Right renal pelvis (tissue), 4 donors: ENCODE data around the gene TMEM92. TPM values are rescaled to one million over a fixed set of nuclear protein-coding genes. Genes with fewer than 3 reads are reported as not detected.
"Not testable (repeated sequence)": the region's sequence is repeated elsewhere in the genome, so short reads cannot be mapped to it uniquely, and the experiment has no call there.

Source experiments
- DNase-seq, 4 donors: peaks; one replicate each; pipeline ENCODE4 v3.0.0-alpha.2; 2013; ENCODE audit warnings: low read depth in 4 of 4, low spot score in 3 of 4, missing footprints in 1 of 4
- polyA plus RNA-seq, 4 donors: library from polyadenylated mRNA; unstranded; fragments of 120-200 nt; gene quantifications; one replicate each; pipeline ENCODE4 v1.2.1, GENCODE V29; 2013; ENCODE audit not compliant: insufficient read length in 4 of 4

The TMEM92 gene
- polyA plus RNA-seq, 4 donors: 1.7 to 3.0 (median 2.4) TPM

DNA sequence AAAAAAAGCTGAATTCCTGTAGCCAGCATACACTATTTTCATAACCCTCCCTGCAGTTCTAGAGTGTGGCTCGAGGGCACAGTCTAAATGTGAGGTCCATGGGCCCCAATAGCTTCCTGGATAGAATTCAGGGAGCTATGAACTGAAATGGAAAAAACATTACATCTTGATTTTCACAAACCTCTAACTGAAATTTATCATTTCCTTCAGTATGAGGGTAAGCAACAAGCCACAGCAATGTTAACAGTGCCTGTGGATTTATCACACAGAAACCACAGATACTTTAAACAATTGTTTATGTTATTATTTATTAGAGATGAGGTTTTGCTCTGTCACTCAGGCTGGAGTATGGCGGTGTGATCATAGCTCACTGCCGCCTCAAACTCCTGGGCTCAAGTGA lies 18.2 kb downstream of the TMEM92 start:
- DNase-seq: no peak

DNA sequence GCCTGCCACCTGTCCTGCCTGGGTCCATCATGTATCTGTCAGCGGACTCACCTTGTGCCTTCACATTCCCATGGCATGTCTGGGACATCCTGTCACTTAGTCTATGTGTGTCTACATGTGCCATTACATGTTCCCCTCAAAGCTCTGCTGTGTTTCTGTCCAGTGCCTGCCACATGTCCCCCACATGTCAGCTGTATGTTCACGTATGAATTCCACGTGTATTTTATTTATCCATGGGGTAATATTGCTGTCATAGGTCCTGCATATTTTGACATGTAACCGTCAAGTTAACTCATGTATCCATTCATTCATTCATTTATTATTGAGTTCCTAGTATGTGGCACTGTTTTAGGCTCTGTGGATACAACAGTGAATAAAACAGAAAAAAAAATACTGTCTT lies 20.8 kb downstream of the TMEM92 start:
- DNase-seq: no peak

GRCh38 chr17:50297407-50297865 lies 23.2 kb downstream of the TMEM92 start:
- DNase-seq: peak in 2 of 4 donors; percentile 23 to 67

DNA sequence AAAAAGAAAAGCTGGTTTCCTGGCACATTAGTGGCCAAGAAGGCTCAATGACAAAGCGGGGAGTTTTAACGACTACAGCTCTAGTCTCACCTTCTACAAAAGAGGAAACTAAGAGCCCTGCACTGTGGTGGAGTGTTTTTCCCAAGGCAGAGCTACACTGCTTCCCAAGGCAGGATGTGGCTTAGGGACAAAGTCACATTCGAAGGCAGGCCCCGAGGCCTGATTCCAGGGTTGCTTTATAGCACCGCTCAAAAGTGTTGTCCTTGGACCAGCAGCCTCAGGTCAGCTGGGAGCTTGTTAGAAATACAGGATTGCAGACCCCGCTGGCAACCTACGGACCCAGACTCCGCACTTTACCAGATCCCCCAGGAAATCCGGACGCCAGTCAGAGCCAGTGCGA lies 23.8 kb downstream of the TMEM92 start:
- DNase-seq: no peak

DNA sequence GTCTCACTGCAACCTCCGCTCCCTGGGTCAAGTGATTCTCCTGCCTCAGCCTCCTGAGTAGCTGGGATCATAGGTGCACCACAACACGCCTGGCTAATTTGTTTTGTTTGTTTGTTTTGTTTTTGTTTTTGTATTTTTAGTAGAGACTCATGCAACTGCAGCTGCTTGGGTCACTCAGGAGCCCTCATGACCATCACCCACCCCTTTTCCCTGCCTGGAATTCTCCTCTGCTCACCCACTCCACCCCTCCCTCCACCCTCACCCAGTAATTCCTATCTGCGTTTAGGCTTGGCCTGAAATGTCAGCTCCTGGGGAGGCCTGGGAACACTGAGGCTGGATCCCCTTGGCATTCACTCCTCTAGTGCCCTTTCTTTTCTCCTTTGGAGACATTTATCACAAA lies 25.5 kb downstream of the TMEM92 start:
- no peak for DNase-seq

DNA sequence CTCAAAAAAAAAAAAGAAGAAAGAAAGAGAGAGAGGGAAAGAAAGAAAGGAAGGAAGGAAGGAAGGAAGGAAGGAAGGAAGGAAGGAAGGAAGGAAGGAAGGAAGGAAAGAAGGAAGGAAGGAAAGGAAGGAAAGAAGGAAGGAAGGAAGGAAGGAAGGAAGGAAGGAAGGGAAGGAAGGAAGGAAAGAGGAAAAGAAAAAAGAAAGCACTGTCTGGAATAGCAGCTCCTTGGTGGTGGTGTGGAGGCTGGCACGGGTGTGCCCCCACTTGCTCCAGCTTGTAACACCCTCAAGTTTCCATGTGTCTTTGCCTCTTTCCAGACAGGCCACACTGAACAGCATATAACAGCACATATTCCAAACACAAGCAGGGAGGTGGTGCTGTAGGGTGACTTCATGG lies 26.6 kb downstream of the TMEM92 start:
- DNase-seq: not testable (repeated sequence)

DNA sequence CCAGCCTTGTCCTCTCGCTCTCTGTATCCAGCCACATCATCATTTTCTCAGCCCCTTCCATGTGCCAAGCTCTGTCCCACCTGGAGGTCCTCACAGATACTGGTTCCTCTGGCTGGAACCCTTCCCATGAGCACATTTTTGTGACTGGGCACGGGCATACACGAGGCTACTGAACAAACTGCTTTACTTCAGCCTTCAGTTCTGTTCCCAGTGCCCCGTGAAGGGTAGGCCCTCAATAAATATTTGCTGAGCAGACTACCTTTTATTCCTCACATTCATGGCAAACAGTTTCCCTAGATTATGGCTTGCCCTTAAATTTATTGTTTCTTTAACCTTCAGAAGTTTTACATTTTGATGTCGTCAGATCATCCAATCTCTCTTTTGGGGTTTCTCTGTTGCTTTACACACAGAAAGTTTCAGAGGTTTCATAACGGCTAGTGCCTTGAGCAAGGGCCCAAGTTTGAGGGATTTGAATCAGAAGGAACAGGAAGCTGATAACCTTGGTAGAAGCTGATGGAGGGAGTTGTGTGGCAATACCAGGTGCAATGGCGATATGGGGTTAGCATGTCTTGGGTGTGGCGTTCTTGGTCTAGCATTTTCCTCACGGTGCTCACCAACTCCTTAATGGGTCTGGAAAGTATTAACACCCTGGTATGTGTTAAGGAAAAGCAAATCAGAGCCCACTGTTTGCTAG lies 27.8 kb downstream of the TMEM92 start:
- DNase-seq: no peak

DNA sequence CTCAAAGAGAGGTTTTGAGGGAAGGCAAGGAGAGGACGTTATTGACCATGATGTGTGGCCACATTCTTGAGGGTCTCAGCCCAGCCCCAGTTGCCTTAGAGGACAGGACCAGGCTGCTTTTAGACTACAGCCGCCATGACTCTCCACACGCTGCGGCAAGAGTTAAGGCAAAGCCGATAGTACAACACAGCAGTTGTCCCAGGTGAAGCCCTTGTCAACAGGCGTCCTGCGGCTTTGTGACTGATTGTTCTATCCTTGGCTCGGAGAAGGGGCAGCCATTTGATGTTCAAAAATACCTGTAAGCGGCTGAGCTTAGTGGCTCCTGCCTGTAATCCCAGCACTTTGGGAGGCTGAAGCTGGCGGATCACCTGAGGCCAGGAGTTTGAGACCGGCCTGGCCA lies 28.8 kb downstream of the TMEM92 start:
- no peak for DNase-seq

DNA sequence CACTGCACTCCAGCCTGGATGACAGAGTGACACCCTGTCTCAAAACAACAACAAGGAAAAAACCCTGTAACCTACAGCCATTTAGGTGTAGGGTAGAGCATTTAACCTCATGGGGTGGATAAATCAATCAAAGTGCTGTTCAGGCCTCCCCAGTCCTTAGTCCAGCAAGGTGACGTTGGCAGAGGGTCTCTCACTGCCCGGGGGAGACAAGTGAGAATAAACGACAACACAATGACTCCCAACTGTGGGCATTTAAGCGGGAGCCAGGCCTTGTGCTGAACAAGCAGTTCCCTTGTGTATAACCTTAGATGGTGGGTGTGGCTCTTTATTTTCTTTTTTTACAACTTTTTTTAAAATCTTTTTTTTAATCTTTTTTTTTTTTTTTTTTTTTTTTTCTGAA lies 29.3 kb downstream of the TMEM92 start:
- DNase-seq: no peak

GRCh38 chr17:50304781-50305404 lies 30.6 kb downstream of the TMEM92 start:
- no peak for DNase-seq

DNA sequence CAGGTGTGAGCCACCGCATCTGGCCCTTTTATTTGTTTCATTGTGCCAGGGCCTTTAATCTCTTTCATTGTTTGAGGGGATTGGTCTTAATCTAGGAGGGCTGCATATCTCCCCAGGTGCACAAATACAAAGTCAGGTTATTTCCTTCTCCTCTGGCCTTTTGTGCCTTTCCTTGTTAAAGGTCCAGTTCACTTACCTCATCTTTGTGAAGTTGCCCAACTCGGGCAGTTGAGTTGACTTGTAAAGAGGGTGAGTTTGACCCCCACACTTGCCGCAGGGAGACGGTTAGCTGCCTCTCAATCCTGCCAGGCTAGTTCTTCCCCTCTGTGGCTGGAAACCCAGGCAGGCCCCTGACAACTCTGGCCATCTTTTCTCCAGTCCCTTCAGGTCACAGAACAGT lies 33.4 kb downstream of the TMEM92 start:
- no peak for DNase-seq

GRCh38 chr17:50308666-50309065 lies 34.4 kb downstream of the TMEM92 start:
- no peak for DNase-seq

DNA sequence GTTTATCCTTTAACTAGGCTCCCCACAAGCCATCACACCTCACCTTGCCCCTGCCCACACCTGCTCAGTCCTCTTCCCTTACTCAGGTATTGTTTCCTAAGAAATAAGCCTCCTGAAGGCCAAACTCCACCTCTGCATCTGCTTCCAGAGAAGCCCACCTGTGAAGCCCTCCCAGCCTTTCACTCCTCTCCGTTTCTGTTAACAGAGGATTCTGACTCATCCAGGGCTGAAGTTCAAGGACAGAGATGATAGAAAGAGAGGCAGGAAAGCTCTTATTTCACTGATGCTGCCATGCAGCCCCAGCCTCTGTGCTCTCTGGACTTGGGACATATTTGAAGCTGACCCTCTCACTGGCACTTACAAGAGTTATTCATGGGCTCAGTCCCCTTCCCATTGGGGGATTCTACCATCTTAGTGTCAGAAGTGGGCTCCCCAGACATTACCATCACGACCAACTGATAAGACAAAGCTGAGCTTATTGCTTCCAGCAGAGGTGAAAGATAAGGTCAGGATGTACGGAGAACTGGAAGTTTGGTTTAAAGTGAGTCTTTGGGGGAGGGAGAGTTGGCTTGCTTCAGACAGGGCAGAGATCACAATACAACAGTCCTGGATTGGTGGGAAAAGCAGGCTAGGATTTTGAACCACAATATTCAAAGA lies 36.3 kb downstream of the TMEM92 start:
- no peak for DNase-seq

DNA sequence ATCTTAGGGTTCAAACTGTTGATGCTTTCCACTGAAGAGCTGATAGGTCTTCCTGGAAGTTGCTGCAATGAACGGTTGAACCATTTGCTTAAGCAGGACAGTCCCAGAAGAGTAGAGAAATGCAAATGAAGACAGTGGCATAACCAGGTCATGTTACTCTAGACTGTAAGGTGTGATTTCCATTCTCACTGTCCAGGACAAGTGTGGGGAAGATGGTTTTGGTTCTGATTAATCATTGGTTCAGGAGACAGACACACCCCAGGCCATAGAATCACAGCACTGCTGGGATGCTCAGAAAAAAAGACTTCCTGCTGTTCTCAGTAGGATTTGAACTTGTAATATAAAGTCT lies 36.8 kb downstream of the TMEM92 start:
- DNase-seq: no peak

GRCh38 chr17:50311483-50311882 lies 37.2 kb downstream of the TMEM92 start:
- DNase-seq: no peak

- peak in 1 of 4 donors; percentile 47 for DNase-seq
Observed at GRCh38 chr17:50312308-50312707, 38.0 kb downstream of the TMEM92 start.

DNA sequence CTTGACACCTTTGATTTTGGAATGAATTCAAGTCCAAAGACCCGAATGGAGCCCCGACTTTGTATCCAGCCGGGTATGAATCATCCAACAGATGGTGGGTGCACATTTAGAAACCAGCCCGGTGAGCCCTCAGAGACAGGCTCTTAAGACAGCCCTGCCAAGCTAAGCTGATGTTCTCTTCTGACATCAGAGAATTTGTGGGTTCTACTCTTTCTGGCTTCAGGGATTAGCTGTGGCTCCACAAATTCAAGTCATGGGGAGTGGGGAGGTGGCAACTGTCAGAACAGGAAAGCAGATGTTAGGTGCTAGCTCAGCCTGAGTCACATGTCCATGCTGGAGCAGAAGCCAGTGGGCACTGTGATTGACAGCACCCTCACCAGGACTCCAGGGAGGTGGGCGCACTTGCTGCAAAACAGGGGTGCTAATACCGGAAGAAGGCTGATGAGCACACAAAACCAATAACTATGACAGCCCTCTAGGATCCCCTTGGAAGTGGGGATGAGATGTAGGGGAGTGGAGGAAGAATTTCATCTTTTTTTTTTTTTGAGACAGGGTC lies 40.3 kb downstream of the TMEM92 start:
- no peak for DNase-seq

DNA sequence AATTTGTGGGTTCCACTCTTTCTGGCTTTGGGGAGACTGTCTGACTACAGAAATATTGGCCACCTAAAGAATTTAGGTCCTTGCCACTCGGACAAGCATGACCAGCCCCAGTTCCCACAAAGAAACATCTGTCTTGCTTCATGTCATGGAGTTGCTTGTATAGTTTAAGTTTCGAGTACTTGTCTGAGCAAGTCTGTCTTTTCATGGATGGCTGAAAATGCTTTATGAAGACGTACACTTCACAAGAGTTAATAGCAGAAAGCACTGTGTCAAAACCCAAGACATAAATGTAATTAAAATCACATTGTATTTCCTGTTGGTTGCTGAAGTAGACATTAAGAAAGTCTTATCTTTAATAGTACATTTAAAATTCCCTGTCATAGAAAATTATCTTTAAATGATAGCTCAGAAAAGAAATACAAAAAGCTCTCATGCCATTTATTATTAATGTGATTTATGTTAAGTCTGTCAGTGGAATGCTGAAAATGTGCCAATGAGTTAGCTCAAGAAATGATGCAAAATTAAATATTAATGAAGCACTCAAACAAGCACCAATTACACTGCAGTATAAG lies 41.8 kb downstream of the TMEM92 start:
- no peak for DNase-seq

GRCh38 chr17:50316660-50317059 lies 42.4 kb downstream of the TMEM92 start:
- DNase-seq: not testable (repeated sequence)

GRCh38 chr17:50317121-50317520 lies 42.9 kb downstream of the TMEM92 start:
- no peak for DNase-seq
